ENCODE results near the gene GABARAP.
"Not testable (repeated sequence)": the region's sequence is repeated elsewhere in the genome, so short reads cannot be mapped to it uniquely, and the experiment has no call there.

GABARAP gene

DNA sequence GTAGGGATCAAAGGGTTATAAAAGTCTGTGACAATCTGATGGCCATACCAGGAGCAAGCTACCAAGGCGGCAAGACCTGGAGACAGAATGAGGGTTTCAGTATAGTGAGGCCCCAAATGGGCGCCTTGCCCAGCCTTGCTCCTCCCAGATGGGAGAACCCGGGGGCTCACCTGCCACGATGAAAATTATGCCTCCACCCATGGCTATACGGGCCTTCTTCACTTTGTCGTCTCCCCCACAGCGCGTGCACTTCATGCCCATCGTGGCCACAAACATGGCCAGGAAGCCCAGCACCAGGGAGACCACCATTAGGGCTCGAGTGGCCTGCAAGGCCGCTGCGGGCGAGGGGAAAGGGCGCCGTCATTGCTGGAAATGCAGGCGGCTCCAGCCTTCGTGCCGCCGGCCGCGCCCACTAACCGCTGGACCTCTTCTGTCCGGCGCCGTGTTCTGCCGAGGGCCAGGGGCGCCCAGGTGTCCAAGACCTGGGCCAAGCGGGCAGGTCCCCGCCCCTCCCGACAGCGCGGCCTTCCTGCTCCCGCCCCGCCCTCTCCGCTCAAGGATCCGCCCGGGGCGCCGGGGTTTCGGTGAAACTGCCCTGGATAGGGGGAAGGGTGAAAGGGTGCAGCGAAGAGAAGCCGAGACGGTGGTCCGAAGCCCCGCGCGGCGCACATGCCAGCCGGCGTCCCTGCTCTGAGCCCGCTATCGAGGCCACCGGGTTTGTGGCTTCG, 18.6 kb upstream of the GABARAP start:
- no peak for DNase-seq

- DNase-seq: no peak
These were observed 17.9 kb upstream of the GABARAP start for GRCh38 chr17:7260151-7260550.

GRCh38 chr17:7259555-7259889, 17.3 kb upstream of the GABARAP start:
- DNase-seq: no peak

DNA sequence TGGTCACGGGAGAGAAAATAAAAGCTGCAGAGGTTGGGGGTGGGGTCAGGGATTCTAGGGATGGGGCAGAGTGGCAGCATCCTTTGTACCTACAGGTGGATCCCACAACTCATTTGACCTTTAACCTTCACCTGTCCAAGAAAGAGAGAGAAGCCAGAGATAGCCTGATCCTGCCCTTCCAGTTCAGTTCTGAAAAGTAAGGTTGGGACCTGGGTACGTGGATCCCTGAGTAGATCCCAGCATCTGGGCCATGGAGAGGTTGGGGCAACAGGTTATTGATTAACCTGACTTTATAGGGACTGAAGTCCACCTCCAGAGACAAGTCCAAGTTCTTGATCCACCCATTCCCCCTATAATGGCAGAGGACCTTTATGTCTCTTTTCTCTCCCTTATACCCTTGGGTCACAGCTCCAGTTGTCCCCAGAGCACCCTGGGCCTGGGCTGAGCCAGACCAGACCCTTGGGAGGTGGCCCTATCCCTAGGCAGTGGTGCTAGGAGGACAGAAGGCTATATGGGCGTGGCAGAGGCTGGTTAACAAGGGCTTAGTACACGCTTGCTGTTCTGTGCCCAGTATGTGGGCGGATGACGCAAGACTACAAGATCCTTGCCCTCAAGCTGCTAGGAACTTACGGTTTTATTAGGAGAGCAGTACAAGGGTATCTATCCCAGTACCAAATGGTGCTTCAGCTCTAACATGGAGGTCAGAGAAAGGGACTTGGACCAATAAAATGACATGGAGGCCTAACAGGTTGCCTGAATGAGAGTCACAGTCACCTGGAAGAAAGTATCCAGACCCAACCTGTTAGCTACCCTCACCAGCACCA, 16.7 kb upstream of the GABARAP start:
- no peak for DNase-seq

- no peak for DNase-seq
These were observed 14.7 kb upstream of the GABARAP start for GRCh38 chr17:7256766-7257456.

DNA sequence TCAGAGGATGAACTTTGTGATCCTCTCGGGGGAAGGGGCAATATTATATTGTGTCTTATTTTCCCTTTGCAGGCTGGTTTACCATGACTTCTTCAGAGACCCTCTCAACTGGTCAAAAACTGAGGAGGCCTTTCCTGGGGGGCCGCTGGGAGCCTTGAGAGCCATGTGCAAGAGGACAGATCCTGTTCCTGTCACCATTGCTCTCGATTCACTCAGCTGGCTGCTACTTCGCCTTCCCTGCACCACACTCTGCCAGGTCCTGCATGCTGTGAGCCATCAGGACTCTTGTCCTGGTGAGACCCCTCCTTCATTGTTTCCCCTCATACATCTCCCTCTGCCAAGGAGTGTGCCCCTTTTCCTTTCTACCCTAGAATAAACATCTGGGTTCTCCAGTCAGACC, 12.3 kb upstream of the GABARAP start:
- DNase-seq: no peak

DNA sequence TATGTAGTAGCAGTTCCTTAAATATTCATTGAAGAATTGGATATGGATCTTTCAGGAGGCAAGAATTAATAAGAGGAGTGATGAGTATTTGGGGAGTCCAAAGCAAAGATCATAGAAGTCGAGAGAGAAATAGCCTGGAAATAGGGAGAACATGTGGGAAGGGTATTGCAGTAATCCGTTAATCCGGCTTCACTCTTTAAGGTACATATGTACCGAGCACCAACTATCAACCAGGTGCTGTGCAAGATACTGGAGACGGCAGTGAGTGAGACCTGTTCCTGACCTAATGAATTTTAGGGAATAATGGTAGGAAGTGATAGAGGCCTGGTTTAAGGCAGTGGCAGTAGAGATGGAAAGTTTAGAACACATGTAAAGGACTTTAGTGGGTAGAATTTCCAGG, 10.8 kb upstream of the GABARAP start:
- no peak for DNase-seq

GRCh38 chr17:7252176-7253043, 10.2 kb upstream of the GABARAP start, which contains the start of gene ELP5:
ELP5 (plus strand) TSS chr17:7252215; CDS start chr17:7252551, 336 bp downstream.
- peak; percentile 83 for DNase-seq

DNA sequence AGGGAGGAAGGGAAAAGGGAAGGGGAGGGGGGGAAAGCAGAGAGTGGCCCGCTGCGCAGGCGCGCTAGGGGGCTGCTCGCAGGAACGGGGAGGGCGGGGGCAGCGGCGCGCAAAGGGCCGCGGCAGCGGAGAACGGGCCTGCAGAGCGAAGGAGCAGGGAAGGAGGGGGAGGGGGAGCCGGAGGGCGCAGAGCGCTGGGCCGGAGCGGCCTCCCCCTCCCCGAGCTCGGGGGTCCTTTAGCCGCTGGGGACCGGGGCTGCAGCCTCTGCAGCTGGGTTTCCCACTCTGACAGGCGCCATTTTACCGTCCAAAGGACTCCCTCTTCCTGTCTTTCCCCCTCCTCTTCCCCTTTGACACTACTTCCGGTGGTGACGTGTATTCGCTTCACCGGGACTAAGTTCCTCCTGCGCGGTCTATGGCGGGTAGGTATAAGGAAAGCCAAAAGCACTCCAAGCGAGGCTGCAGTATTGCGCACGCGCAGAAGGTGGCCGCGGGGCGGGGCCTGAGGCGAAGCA, 9.5 kb upstream of the GABARAP start, which contains the start of gene CTDNEP1:
CTDNEP1 (minus strand) TSS at position 74 of the 515 bp plus-strand sequence. CDS start 438 bp downstream, outside the sequence.
- DNase-seq: peak; percentile 93

DNA sequence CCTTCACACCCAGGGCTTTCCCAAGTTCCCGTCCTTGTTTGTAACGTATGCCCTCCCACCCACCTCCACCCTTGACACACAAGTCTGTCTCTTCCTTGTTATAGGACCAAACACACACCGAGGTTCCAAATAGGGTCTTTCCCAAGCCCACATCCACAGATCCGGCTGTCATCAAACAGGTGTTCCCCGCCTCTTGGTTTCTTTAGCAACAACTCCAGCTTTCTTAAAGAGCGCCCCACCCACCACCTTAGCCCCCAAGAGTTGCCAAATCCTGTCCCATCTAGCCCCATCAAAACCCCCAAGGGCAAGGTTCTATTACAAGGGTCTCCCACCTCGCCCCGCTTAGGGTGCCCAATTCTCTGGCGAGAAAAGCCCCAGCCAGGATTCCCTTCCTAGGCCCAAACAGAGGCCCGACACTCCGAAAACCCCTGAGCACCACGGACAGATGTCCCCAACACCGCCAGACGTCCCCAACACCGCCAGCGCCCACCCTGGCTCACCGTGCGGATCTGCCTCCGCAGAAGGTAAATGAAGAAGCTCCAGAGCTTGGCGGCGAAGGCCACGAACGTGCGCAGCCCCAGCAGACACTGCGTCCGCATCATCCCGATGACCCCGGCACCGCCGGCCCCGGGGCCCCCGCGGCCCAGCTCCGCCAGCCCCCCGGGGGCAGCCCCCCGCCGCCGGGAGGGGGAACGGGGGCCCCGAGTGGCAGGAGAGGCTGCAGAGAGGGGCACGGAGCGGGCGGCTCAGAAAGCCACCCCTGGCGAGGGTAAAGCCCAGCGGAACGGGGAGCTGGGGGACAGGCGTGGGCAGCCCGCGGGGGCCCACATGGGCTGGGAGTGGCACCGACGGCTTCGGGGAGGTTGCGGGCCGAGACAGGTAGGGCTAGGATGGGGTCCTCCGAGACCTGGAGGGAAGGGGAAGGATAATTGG, 8.7 kb upstream of the GABARAP start:
- DNase-seq: no peak

DNA sequence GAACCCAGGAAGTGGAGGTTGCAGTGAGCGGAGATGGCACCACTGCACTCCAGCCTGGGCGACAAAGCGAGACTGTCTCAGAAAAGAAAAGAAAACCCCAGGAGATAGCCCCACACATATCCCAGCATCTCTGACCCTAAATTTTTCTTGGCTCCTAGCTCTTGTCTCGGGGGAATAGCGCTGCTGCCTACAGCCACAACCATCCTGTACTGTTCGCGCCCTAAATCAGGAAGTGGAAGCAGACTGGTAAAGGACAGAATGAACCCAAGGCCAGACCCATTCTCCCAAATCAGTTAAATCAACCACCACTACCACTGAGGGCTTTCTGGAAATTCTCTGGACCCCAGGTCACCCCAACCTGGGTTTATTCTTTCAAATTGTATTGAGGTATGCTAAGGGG, 7.6 kb upstream of the GABARAP start:
- no peak for DNase-seq

DNA sequence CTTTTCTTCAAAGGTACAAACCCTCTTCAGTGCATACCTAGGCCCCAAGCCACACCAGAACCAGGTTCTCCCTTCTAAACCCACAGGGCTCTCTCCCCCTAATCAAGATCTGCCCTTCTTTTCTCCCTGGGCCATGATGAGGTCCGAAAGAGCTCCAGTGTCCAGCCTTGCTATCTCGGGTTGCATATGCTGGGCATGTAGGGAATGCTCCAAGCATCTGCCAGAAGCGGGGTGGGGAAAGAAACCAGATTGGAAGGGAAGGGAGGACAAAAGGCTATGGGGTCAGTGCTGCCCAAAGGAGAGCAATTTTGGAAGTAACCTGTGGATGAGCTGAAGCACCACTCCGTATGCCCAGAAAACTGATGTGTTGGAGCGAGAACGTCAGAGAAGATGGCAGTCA, 7.0 kb upstream of the GABARAP start:
- DNase-seq: no peak

DNA sequence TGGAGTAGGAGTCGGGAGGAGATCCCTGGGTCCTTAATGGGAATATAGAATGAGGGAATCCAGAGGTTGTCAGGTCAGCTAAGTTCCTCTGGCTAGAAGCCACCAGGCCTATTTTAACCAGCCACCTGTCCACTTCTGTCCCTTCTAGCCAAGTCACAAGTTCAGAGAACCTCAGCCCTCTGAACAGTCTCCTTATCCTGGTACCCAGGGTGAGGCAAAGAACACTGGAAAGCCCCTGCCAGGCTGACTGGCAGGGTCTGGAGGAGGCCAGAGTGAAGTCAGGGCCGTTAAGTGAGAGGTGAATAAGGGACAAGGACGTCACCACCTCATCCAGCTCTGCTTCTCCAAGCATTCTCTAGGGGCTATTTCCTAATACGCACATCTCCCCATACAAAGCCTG, 6.5 kb upstream of the GABARAP start:
- DNase-seq: no peak

DNA sequence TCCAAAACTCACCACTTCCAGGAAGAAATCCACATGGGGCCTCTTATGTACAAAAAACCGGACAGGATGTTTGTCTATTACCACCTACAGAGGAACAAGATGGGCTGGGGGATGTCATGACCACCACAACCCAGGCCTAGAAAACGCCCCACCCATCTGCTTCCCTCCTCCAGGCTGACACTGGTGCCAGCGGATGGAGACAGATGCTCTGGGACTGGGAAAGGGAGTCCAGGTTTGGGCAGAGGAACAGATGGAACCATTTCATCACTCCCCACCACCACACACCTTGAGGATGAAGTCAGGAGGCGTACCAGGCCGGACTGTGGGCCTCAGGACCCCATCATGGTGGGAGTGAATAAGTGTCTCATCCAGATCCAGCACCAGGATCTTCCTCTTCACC, 4.5 kb upstream of the GABARAP start:
- DNase-seq: no peak

GRCh38 chr17:7243838-7244237, 1.6 kb upstream of the GABARAP start:
- not testable (repeated sequence) for DNase-seq

GRCh38 chr17:7243453-7243729, 1.1 kb upstream of the GABARAP start:
- DNase-seq: no peak

GRCh38 chr17:7242717-7243452, 636 bp upstream of the GABARAP start:
- peak; percentile 73 for DNase-seq

DNA sequence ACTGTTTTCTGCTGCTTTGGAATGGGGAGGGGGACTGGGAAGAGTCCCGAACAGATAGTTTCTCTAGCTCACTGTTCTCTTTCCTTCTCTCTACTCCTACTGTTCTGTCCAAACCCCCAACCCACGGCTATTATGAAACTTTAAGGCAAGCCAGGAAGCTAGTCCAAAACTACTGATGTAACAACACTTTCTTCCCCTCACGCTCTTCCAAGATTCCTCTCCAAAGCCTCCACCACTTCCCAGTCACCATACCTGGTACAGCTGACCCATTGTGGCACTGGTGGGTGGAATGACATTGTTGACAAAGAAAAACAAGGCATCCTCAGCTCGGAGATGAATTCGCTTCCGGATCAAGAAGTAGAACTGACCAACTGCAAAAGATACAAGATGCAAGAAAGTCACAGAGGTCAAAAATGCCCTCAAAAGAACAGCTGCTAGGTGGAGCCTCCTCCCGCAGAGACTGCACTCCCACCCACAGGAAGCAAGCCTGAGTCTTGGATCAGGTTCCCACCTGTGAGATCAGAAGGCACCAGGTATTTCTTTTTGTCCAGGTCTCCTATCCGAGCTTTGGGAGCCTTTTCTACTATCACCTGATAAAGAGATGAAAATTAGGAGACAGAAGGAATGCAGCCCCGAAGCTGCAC, 1.0 kb downstream of the GABARAP start:
- no peak for DNase-seq

DNA sequence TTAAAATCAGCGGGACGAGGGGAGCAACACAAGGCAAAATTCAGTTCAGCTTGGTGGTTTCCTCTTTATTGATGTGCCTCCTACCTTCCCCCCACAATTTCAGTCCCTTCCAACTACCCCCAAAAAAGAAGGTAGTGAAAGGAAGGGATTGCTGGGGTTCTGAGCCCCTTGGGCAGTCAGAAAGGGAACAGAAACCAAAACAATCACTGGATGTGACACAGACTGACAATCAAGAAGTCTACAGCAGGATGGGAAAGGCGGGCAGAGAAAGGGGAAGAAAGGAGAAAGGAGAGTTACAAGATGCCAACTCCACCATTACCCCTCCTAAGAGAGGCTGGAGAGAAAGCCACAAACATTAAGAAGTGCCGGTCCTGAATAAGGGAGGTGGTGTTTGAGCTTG, 1.9 kb downstream of the GABARAP start:
- no peak for DNase-seq
